ENCODE data around the gene ZDHHC6. TPM values are rescaled to one million over a fixed set of nuclear protein-coding genes. Genes with fewer than 3 reads are reported as not detected.

ZDHHC6 gene
- total and polyA plus RNA-seq, 2 of the 8 experiments (the other 6 are each of a cell fraction or from before 2014, with no cell fraction given) = 13.6 to 27.4 TPM

DNA sequence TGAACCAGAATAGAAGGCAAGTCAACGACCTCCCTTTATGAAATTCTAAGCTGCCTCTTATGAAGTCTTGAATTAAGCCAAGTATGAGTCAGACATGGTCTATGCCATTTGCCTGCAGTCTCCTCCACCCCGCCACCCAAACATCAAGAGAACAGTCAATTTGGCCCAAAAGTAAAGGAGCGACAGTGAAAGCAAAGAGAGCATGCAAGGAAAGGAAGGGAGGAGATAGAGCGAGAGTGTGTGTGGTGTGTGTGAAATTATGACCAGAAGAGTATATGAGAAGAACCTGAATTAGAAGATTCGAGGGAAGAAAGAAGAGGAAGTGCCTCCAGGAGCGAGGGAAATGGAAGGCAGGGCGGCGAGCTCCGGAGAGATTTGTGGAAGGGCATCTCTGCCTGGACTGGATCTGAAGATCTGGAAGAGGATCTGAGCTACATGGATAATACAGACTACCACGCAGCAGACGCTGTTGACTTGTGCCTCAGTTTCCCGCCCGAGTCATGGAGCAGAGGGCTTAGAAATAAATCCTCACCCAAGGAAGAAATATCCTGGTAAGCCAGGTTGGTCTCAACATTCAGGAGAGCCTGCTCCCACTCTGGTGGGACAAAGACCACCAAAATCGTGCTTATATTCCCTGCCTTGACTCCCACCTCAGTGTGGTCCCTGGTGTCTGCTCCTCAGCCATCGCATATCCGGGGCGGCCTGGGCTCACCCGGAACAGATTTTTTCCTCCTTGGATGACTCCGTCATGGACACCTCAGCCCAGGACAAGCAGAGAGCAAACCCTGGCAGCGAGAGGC is 459 bp downstream of the ZDHHC6 start:
- no peak overlapping the region for H3K14ac ChIP-seq (ENCODE audit: insufficient read length)
- H3K18ac ChIP-seq (ENCODE audit: extremely low read depth, low read length) = peak overlapping the region; percentile 68; the same call in 1 of the 2 replicates
- H3K36me3 ChIP-seq (ENCODE audit: control insufficient read depth in 2 of 4, insufficient read depth in 4 of 4, low read length in 3 of 4) = peaks cover 0 to 29% (median 7%) of the 10 kb centered on the region in 4 experiments; a peak in 5 of 8 replicates
- no peaks in the 10 kb centered on the region for H3K27me3 ChIP-seq (replicated peaks in 1 of 4; ENCODE audit: control insufficient read depth in 3 of 4, extremely low read depth in 1 of 4, insufficient read depth in 3 of 4, low read length in 3 of 4)
- peak overlapping the region; percentile 12 for H4K91ac ChIP-seq (replicated peaks; ENCODE audit: insufficient read length, low read length)
- FAIRE-seq = no peak
- peaks cover 0 to 51% of the 10 kb centered on the region in 2 experiments; a peak in 3 of 4 replicates for H3K79me2 ChIP-seq (ENCODE audit: control insufficient read depth in 1 of 2, insufficient read depth in 2 of 2, low read length in 2 of 2)
- H2AK5ac ChIP-seq (ENCODE audit: low read depth, low read length) = no peak overlapping the region
- H2AFZ ChIP-seq (ENCODE audit: low read length) = peak overlapping the region; percentile 98
- H3K23ac ChIP-seq (ENCODE audit: insufficient read length) = no peak overlapping the region
- H3K4ac ChIP-seq (replicated peaks; ENCODE audit: insufficient read length, low read depth, low read length) = peak overlapping the region; percentile 1
- H3K9me3 ChIP-seq (ENCODE audit: insufficient read depth in 2 of 2, low read depth in 1 of 2, low read length in 1 of 2) = no peaks in the 10 kb centered on the region
- H3K79me1 ChIP-seq (ENCODE audit: low read depth, low read length) = 0 out of 2 replicates have a peak, but pooled peaks cover 5% of the 10 kb centered on the region
- no peaks in the 10 kb centered on the region; a peak in 1 of 7 replicates for H3K4me1 ChIP-seq (replicated peaks in 1 of 4; ENCODE audit: control insufficient read depth in 3 of 4, insufficient read depth in 4 of 4, low read length in 3 of 4)
- WGBS, 2 experiments (ENCODE audit: extremely low coverage in 1 of 2, insufficient coverage in 1 of 2, insufficient read length in 1 of 2, insufficient replicate concordance in 2 of 2, low coverage in 1 of 2, low lambda C conversion rate in 2 of 2, missing lambda C conversion rate in 1 of 2) = 11% methylated on average over 20 of the region's 20 CpGs; no CpG with 5 or more reads in 1 of the 2 experiments
- no peak for DNase-seq (ENCODE audit: low read depth in 1 of 2, low spot score in 2 of 2)
- H2BK12ac ChIP-seq (ENCODE audit: low read depth, low read length) = no peak overlapping the region
- H3K56ac ChIP-seq (replicated peaks; ENCODE audit: insufficient read length, low read depth, low read length) = no peak overlapping the region
- peak overlapping the region; percentile 40 for H4K5ac ChIP-seq (ENCODE audit: insufficient read length, low read depth, low read length)
- peak overlapping the region; percentile 94; the same call in 1 of the 2 replicates for H3K27ac ChIP-seq (ENCODE audit: low read depth, low read length)
- peak overlapping the region; percentile 91; the same call in 1 of the 2 replicates for H4K8ac ChIP-seq (ENCODE audit: extremely low read depth, insufficient read depth, low read length)
- H3K9ac ChIP-seq (replicated peaks in 1 of 4; ENCODE audit: extremely low read depth in 1 of 4, low read depth in 3 of 4, low read length in 3 of 4) = peak overlapping the region; percentile 85 to 91 (median 88)
- POLR2A ChIA-PET (ENCODE audit: partially characterized antibody) = interaction anchor here (0.6 to 2.6 kb wide), 8 partner anchors 10 to 123 kb away, joined by 3 to 16 read pairs (median 4); no protein-coding TSS in a partner anchor
- H3K23me2 ChIP-seq (ENCODE audit: low read depth, low read length) = peaks cover 3% of the 10 kb centered on the region; the same call in 1 of the 2 replicates
- TF ChIP-seq CTBP2 (IDR thresholded peaks at IDR 0.05; ENCODE audit: borderline replicate concordance, insufficient read depth, insufficient read length, low read length) (no peak), PHF8 (conservative IDR thresholded peaks at IDR 0.05; ENCODE audit: low read depth, low read length) (peak; percentile 82), SAP30 (IDR thresholded peaks at IDR 0.05; ENCODE audit: insufficient read depth, insufficient replicate concordance, low read length) (peak; percentile 83)
- peak overlapping the region; percentile 89 to 92 for H3K4me2 ChIP-seq (ENCODE audit: insufficient read depth in 1 of 2, low read depth in 2 of 2, low read length in 2 of 2)
- H2BK20ac ChIP-seq (ENCODE audit: low read length) = no peak overlapping the region
- no peak overlapping the region for H2BK120ac ChIP-seq (replicated peaks; ENCODE audit: low read depth, low read length)
- H3K4me3 ChIP-seq (ENCODE audit: extremely low read depth in 1 of 4, insufficient read depth in 2 of 4, low read depth in 3 of 4, low read length in 4 of 4) = peak overlapping the region; percentile 85 to 99 (median 96)
- peak overlapping the region; percentile 88 for H2BK5ac ChIP-seq (ENCODE audit: low read depth, low read length)
- H4K20me1 ChIP-seq (replicated peaks in 1 of 2; ENCODE audit: control insufficient read depth in 1 of 2, insufficient read depth in 2 of 2, low read length in 2 of 2) = peaks cover 2% of the 10 kb centered on the region in 2 experiments
- H2BK15ac ChIP-seq (ENCODE audit: low read length) = no peak overlapping the region
- CTCF ChIA-PET (ENCODE audit: partially characterized antibody) = interaction anchor here (1.0 to 2.2 kb wide), 3 partner anchors 10 to 26 kb away, joined by 5 to 6 read pairs (median 6); no protein-coding TSS in a partner anchor

All from H1 (cell line).